IPS DF 4.7 (cell line): ENCODE results near the gene SLC22A31.

Experiments
- DNase-seq: peaks from one replicate; pipeline ENCODE4 v3.0.0-alpha.2; 2013; ENCODE audit warnings: low spot score; ENCODE audit errors: extremely low read depth

The SLC22A31 gene

GRCh38 chr16:89216315-89217137 is 16.2 kb upstream of the SLC22A31 start:
- DNase-seq: no peak

GRCh38 chr16:89210904-89211515 is 10.7 kb upstream of the SLC22A31 start:
- DNase-seq: no peak

- no peak for DNase-seq
Measured at GRCh38 chr16:89210165-89210903, 10.0 kb upstream of the SLC22A31 start.

GRCh38 chr16:89209522-89210044 is 9.2 kb upstream of the SLC22A31 start:
- no peak for DNase-seq

- no peak for DNase-seq
Measured at GRCh38 chr16:89207993-89208392, 7.7 kb upstream of the SLC22A31 start.

GRCh38 chr16:89202422-89203215 is 2.3 kb upstream of the SLC22A31 start:
- no peak for DNase-seq

- DNase-seq: no peak
Measured at GRCh38 chr16:89201439-89202377, 1.4 kb upstream of the SLC22A31 start.

- no peak for DNase-seq
Measured at GRCh38 chr16:89200850-89201411, 594 bp upstream of the SLC22A31 start.

GRCh38 chr16:89199241-89200123 is 855 bp downstream of the SLC22A31 start:
- DNase-seq: no peak

GRCh38 chr16:89198417-89199240 is 1.7 kb downstream of the SLC22A31 start:
- no peak for DNase-seq

GRCh38 chr16:89197633-89198416 is 2.5 kb downstream of the SLC22A31 start:
- no peak for DNase-seq

- no peak for DNase-seq
Measured at GRCh38 chr16:89197033-89197632, 3.2 kb downstream of the SLC22A31 start.

GRCh38 chr16:89195521-89196171 is 4.7 kb downstream of the SLC22A31 start:
- DNase-seq: no peak

- DNase-seq: no peak
Measured at GRCh38 chr16:89194340-89195311, 5.7 kb downstream of the SLC22A31 start.
